GM12865 (cell line): Measurements from ENCODE around the gene CGB3.

Source experiments
- DNase-seq: peaks from one replicate; pipeline ENCODE4 v3.0.0; 2010; ENCODE audit warnings: low read depth
- H3K4me3 ChIP-seq: 2 replicates; pipeline ENCODE4 v1.5.1; 2011; ENCODE audit warnings: mild to moderate bottlenecking, low read depth, low read length, control low read depth
- TF ChIP-seq, protein P1 (sequence below): IDR thresholded peaks from 2 replicates; pipeline ENCODE4 v1.5.1; 2011; ENCODE audit warnings: low read length, control low read depth, low read depth, inconsistent platforms; ENCODE audit not compliant: insufficient read depth; ENCODE audit errors: missing control alignments

The CGB3 gene

DNA sequence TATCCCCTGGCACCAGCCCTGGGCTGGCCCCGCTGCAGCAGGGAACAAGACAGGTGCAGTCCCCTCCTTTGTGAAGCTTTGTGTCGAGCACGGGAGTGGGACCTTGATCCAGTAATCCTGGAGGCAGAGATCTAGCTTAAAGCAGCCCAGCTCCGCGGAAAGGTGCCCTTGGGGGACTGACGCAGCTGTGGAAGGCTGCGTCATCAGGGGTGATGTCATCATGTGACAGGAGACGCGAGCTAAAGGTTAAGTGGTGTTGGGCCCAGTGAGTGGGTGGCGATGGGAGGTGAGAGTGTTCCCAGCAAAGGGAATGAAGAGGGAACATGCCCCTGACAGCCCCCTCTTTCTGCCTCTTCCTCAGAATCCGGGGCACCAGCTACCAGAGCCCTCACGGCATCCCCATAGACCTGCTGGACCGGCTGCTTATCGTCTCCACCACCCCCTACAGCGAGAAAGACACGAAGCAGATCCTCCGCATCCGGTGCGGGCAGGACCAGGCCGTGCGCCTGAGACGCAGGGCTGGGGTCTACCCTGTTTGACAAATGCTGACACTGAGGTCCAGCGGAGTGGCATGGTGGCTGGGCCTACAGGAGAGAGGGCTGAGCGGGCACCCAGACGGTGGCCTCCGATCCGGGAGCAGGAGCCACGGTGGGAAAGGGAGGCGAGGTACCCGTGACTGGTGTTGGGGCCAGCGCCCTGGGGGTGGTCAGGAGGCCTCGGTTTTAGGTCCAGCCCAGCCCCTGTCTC, 9.8 kb downstream of the CGB3 start:
- no peak for DNase-seq
- no peak overlapping the region for H3K4me3 ChIP-seq
- TF ChIP-seq, protein P1, sequence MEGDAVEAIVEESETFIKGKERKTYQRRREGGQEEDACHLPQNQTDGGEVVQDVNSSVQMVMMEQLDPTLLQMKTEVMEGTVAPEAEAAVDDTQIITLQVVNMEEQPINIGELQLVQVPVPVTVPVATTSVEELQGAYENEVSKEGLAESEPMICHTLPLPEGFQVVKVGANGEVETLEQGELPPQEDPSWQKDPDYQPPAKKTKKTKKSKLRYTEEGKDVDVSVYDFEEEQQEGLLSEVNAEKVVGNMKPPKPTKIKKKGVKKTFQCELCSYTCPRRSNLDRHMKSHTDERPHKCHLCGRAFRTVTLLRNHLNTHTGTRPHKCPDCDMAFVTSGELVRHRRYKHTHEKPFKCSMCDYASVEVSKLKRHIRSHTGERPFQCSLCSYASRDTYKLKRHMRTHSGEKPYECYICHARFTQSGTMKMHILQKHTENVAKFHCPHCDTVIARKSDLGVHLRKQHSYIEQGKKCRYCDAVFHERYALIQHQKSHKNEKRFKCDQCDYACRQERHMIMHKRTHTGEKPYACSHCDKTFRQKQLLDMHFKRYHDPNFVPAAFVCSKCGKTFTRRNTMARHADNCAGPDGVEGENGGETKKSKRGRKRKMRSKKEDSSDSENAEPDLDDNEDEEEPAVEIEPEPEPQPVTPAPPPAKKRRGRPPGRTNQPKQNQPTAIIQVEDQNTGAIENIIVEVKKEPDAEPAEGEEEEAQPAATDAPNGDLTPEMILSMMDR = no peak

DNA sequence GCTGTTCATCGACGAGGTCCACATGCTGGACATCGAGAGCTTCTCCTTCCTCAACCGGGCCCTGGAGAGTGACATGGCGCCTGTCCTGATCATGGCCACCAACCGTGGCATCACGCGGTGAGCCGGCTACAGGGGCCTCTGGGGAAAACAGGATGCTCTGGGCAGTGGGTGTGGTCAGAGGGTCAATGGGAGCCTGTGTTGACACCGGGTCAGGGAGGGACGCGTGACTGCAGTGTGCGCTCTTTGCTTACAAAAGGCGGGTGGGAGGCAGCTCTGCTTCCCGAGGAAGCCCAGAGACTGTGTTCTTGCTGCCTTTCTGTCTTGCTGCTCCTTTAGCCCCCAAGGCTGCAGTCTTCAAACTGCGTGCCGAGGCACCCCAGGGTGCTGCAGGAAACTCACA, 12.9 kb downstream of the CGB3 start:
- no peak for DNase-seq

DNA sequence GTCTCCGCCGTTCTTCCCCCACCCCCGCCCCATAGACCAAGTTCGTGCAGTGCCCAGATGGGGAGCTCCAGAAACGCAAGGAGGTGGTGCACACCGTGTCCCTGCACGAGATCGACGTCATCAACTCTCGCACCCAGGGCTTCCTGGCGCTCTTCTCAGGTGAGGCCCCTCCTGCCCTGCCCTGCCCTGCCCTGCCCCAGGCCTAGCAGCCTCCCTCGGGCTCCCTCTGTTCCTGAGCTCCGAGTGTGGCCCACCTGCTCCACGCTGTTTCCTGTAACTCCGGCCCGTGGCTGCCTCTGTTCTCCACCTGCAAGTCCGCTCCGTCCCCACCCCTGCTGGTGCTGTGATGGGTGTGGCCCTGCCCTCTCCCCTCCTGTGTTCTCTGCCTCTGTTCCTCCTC, 13.7 kb downstream of the CGB3 start:
- no peak overlapping the region for H3K4me3 ChIP-seq
- TF ChIP-seq, protein P1 = no peak
- no peak for DNase-seq

More for the DNA sequence above, 12.9 kb downstream of the CGB3 start:
- no peak overlapping the region for H3K4me3 ChIP-seq
- TF ChIP-seq, protein P1 = no peak

DNA sequence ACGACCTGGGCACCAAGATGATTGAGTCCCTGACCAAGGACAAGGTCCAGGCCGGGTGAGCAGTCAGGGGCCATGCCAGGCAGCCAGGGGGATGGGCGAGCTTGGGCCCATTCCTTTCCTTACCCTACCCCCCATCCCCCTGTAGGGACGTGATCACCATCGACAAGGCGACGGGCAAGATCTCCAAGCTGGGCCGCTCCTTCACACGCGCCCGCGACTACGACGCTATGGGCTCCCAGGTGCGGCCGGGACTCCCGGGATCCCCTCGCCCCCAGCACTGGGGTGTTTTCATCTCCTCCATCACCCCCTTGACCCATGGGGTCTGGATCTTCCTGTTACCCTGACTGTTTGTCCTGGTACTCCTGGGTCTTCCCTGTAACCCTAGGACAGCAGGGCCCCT, 14.3 kb downstream of the CGB3 start:
- TF ChIP-seq, protein P1 = no peak
- no peak overlapping the region for H3K4me3 ChIP-seq
- no peak for DNase-seq

DNA sequence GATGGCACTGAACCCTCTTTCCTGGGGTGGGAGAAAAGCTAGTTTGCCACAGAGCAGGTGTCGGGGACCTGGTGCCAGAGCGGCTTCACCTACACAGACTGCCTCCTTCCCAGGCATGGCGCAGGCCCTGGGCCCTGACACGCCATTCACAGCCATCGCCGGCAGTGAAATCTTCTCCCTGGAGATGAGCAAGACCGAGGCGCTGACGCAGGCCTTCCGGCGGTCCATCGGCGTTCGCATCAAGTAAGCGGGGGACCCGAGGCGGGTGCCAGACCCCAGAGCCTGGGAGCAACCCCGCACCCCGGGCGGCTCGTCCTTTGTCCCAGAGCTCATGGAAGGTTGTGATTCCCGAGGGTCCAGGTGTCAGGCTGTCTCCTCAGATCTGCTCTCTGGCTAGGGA, 17.2 kb downstream of the CGB3 start:
- no peak for DNase-seq
- H3K4me3 ChIP-seq = no peak overlapping the region
- TF ChIP-seq, protein P1 = no peak

DNA sequence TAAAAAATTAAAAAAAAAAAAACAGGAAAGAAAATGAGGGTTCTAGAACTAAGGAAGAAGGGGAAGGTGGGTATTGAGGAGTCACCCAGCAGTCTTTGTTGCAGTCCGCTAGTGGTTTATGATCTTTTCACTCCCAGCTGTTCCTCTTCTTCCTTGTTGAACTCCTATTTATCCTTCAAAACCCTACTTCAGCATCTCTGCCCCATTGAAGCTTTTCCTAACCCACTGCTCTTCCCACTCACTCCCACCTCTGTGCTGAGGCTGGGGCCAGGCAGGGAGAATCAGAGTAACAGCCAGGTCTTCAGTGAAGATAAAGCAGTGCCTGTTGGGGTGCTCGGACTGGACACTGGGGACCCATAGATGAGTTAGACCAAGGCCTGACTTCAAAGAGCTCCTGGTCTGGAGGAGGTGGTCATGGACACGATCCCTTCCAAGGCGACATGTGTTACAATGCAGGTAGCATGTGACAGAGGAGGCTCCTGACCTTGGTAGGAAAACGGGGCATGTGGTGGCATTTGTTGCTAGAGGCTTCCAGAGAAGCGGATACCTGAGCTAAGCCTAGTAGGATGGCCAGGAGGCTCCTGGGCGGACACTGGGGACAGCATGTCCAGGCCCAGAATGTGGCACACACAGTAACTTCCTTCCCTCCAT, 19.0 kb downstream of the CGB3 start:
- TF ChIP-seq, protein P1 = no peak
- DNase-seq = no peak
- no peak overlapping the region for H3K4me3 ChIP-seq

DNA sequence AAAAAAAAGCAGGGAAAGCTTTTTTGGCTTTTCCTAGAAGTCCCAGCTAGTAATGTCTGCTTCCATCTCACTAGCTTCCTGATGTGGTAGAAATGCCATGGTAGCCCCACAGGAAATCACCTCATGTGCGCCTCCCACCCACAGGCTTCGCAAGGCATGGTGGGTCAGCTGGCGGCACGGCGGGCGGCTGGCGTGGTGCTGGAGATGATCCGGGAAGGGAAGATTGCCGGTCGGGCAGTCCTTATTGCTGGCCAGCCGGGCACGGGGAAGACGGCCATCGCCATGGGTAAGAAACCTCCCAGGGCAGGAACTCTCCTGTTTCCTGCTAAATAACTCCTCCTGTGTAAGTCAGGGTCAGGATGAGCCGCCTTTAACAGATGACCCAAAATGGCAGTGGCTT, 20.0 kb downstream of the CGB3 start:
- TF ChIP-seq, protein P1 = no peak

More for the DNA sequence above, 20.0 kb downstream of the CGB3 start:
- no peak overlapping the region for H3K4me3 ChIP-seq
- no peak for DNase-seq
